Measurements from ENCODE around the gene SUSD6. TPM values are rescaled to one million over a fixed set of nuclear protein-coding genes. Genes with fewer than 3 reads are reported as not detected.

The SUSD6 gene
- total and polyA plus RNA-seq, 4 donors, result 6.8 to 10.8 (median 7.6) TPM

DNA sequence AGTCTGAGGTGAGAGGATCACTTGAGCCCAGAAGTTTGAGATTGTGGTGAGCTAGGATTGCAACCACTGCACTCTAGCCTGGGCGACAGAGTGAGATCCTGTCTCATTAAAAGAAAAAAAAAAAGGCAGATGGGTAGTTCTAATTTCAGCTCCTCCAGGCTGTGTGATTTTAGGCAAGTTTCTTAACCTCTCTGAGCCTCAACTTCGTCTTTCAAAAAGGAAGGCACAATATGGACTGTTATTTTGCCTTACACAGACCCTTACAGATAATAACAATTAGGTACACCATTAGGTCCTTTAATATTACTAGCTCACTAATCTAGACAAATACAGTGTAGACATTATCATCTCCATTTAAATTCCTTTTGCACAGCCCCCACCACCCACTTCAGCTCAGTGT is 31.9 kb upstream of the SUSD6 start (continued):
- TF ChIP-seq CTCF (IDR thresholded peaks at IDR 0.05; ENCODE audit: low read depth, low read length, missing input control), result no peak
- TF ChIP-seq RXRA (IDR thresholded peaks at IDR 0.05), result no peak
- TF ChIP-seq HNF4A (conservative IDR thresholded peaks at IDR 0.05), result no peak
- no peak for TF ChIP-seq GABPA (IDR thresholded peaks at IDR 0.05 in 1 of 2, conservative IDR thresholded peaks at IDR 0.05 in 1 of 2)
- TF ChIP-seq ATF3 (IDR thresholded peaks at IDR 0.05), result no peak

- no peak for DNase-seq (ENCODE audit: low spot score)
- Histone ChIP-seq H3K27ac (ENCODE audit: low read depth in 1 of 2, low read length in 2 of 2) (peak overlapping the region; percentile 63 to 64), H3K36me3 (ENCODE audit: control insufficient read depth in 4 of 4, insufficient read depth in 3 of 4, low read depth in 1 of 4, low read length in 3 of 4) (no peaks in the 10 kb centered on the region), H3K9ac (ENCODE audit: low read depth in 1 of 2, low read length in 2 of 2) (no peak overlapping the region), H3K27me3 (ENCODE audit: control insufficient read depth in 4 of 4, insufficient read depth in 4 of 4, low read length in 3 of 4) (no peaks in the 10 kb centered on the region), H3K4me3 (ENCODE audit: low read depth in 1 of 3, low read length in 3 of 3) (no peak overlapping the region), H3K4me1 (ENCODE audit: control insufficient read depth in 4 of 4, insufficient read depth in 4 of 4, low read length in 3 of 4) (peaks cover 0 to 5% (median 3%) of the 10 kb centered on the region in 4 donors), H3K9me3 (ENCODE audit: control insufficient read depth in 4 of 4, low read length in 3 of 4) (no peaks in the 10 kb centered on the region)
- TF ChIP-seq FOXA2 (IDR thresholded peaks at IDR 0.05) (peak; percentile 90), GABPA (IDR thresholded peaks at IDR 0.05 in 1 of 2, conservative IDR thresholded peaks at IDR 0.05 in 1 of 2) (peak in 1 of 2 donors; percentile 3), ZBTB33 (IDR thresholded peaks at IDR 0.05) (peak; percentile 79), ATF3 (IDR thresholded peaks at IDR 0.05) (peak; percentile 97), RAD21 (IDR thresholded peaks at IDR 0.05) (peak; percentile 52 to 72), NR2F2 (IDR thresholded peaks at IDR 0.05) (no peak), CTCF (IDR thresholded peaks at IDR 0.05; ENCODE audit: low read depth, low read length, missing input control) (peak; percentile 52), HNF4A (conservative IDR thresholded peaks at IDR 0.05) (peak; percentile 83 to 94), RXRA (IDR thresholded peaks at IDR 0.05) (peak; percentile 94 to 95), YY1 (IDR thresholded peaks at IDR 0.05) (peak; percentile 95), SP1 (IDR thresholded peaks at IDR 0.05) (peak; percentile 93), EGR1 (IDR thresholded peaks at IDR 0.05; ENCODE audit: low read depth in 2 of 2) (peak in 1 of 2 donors; percentile 35), TAF1 (conservative IDR thresholded peaks at IDR 0.05) (no peak), REST (IDR thresholded peaks at IDR 0.05) (peak; percentile 66), JUND (IDR thresholded peaks at IDR 0.05) (peak; percentile 96 to 98), FOXA1 (IDR thresholded peaks at IDR 0.05) (peak; percentile 85), HNF4G (IDR thresholded peaks at IDR 0.05) (peak; percentile 52)
- TF ChIP-seq, protein P1, sequence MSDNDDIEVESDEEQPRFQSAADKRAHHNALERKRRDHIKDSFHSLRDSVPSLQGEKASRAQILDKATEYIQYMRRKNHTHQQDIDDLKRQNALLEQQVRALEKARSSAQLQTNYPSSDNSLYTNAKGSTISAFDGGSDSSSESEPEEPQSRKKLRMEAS (IDR thresholded peaks at IDR 0.05), result peak; percentile 54
- 32% methylated on average over 7 of the region's 7 CpGs for WGBS
These were observed 31.3 kb upstream of the SUSD6 start for GRCh38 chr14:69580009-69580577.

Data from liver (tissue), 9 donors.